Thoracic aorta (tissue), 2 donors: ENCODE measurements around the gene NFILZ. TPM values are rescaled to one million over a fixed set of nuclear protein-coding genes. Genes with fewer than 3 reads are reported as not detected.

Experiments
- ATAC-seq: fragments of 150-250 bp; one replicate; pipeline ENCODE4 v1.8.0; 2017; ENCODE audit warnings: low read depth; ENCODE audit not compliant: insufficient number of reproducible peaks, low FRiP score
- DNase-seq: peaks from one replicate; pipeline ENCODE4 v3.0.0-alpha.2; 2020; ENCODE audit warnings: low spot score
- H3K27ac ChIP-seq, 2 donors: fragments of 200-600 bp; sonication (generic); 1 replicate in 1 of 2; 2 replicates in 1 of 2; pipeline ENCODE4 v1.5.1; 2016; ENCODE audit warnings: mild to moderate bottlenecking in 2 of 2, moderate library complexity in 2 of 2
- H3K27me3 ChIP-seq: fragments of 200-600 bp; sonication (generic); replicated peaks from 2 replicates; pipeline ENCODE4 v1.6.0; 2016; ENCODE audit warnings: mild to moderate bottlenecking; ENCODE audit not compliant: insufficient read depth
- H3K36me3 ChIP-seq: fragments of 200-600 bp; sonication (generic); one replicate; pipeline ENCODE4 v1.5.1; 2016
- H3K4me1 ChIP-seq, 2 donors: fragments of 200-600 bp; sonication (generic); 1 replicate in 1 of 2; 2 replicates in 1 of 2; pipeline versions ENCODE4 v1.5.1 to v1.6.0; 2016; ENCODE audit warnings: low read depth in 2 of 2, mild to moderate bottlenecking in 1 of 2; ENCODE audit not compliant: control insufficient read depth in 1 of 2
- H3K4me3 ChIP-seq: fragments of 200-600 bp; sonication (generic); 2 replicates; pipeline ENCODE4 v1.5.1; 2016; ENCODE audit warnings: mild to moderate bottlenecking
- H3K9me3 ChIP-seq: fragments of 200-600 bp; sonication (generic); 2 replicates; pipeline ENCODE4 v1.5.1; 2016
- CTCF ChIP-seq: fragments of 200-600 bp; sonication (generic); IDR thresholded peaks from one replicate; pipeline ENCODE4 v1.5.1; 2019; ENCODE audit warnings: antibody characterized with exemption
- total RNA-seq, 2 donors: library from RNA; depleted of rRNA; stranded (reverse); fragments of >200 nt; gene quantifications; one replicate each; pipeline versions ENCODE4 v1.1.0 to v1.2.3, GENCODE V29; 2016

NFILZ gene
- total RNA-seq, 2 donors from 2014 or later, result not detected

GRCh38 chr19:8639821-8640401, 9.5 kb downstream of the NFILZ start:
- H3K27me3 ChIP-seq, result no peaks in the 10 kb centered on the region
- TF ChIP-seq CTCF, result no peak
- no peaks in the 10 kb centered on the region for H3K9me3 ChIP-seq
- H3K4me3 ChIP-seq, result no peak overlapping the region
- H3K36me3 ChIP-seq, result no peaks in the 10 kb centered on the region
- DNase-seq (no peak), ATAC-seq (no peak)
- H3K27ac ChIP-seq, result no peak overlapping the region
- H3K4me1 ChIP-seq, result peaks cover 12 to 27% of the 10 kb centered on the region in 2 donors

- no peaks in the 10 kb centered on the region for H3K27me3 ChIP-seq
- ATAC-seq (no peak), DNase-seq (no peak)
- H3K9me3 ChIP-seq, result no peaks in the 10 kb centered on the region
- H3K4me1 ChIP-seq, result peaks cover 12 to 27% of the 10 kb centered on the region in 2 donors
- TF ChIP-seq CTCF, result no peak
- no peaks in the 10 kb centered on the region for H3K36me3 ChIP-seq
- H3K27ac ChIP-seq, result no peak overlapping the region
- H3K4me3 ChIP-seq, result no peak overlapping the region
Observed at GRCh38 chr19:8640402-8641004, 10.1 kb downstream of the NFILZ start.

- no peak for ATAC-seq
- no peaks in the 10 kb centered on the region for H3K27me3 ChIP-seq
- no peak overlapping the region for H3K4me3 ChIP-seq
- no peaks in the 10 kb centered on the region for H3K36me3 ChIP-seq
- no peak for DNase-seq
- TF ChIP-seq CTCF, result no peak
- H3K9me3 ChIP-seq, result no peaks in the 10 kb centered on the region
- no peak overlapping the region for H3K27ac ChIP-seq
- H3K4me1 ChIP-seq, result peaks cover 12 to 27% of the 10 kb centered on the region in 2 donors
Observed at GRCh38 chr19:8641221-8641907, 10.9 kb downstream of the NFILZ start.

DNA sequence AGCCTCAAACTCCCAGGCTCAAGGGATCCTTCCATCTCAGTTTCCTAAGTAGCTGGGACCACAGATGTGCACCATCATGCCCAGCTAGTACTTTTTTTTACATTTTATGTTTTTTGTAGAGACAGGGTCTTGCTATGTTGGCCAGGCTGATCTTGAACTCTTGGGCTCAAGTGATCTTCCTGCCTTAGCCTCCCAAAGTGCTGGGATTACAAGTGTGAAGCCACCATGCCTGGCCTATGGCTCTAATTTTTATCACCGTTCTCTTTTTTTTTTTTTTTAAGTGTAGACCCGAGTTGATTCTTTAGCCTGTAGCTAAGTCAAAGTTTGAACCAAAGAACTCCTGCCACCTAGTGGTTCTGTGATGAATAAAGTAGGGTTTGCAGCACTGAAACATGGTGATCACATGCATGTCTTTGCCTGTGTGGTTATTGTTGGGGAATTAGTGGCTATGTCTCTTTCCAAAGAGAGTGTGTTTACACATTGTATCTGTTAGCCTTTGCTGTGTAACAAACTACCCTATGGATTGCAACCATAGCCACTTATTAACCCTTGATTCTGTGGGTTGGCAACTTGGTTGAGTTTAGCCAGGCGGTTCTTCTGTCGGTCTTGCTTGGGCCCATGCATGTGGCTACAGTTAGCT, 11.6 kb downstream of the NFILZ start:
- no peaks in the 10 kb centered on the region for H3K9me3 ChIP-seq
- no peak for DNase-seq
- H3K27me3 ChIP-seq, result no peaks in the 10 kb centered on the region
- no peaks in the 10 kb centered on the region for H3K36me3 ChIP-seq
- H3K27ac ChIP-seq, result no peak overlapping the region
- peaks cover 12 to 27% of the 10 kb centered on the region in 2 donors for H3K4me1 ChIP-seq
- ATAC-seq, result no peak
- no peak overlapping the region for H3K4me3 ChIP-seq
- TF ChIP-seq CTCF, result peak; percentile 68

- no peak for ATAC-seq
- Histone ChIP-seq H3K27me3 (no peaks in the 10 kb centered on the region), H3K36me3 (no peaks in the 10 kb centered on the region), H3K4me3 (no peak overlapping the region), H3K9me3 (no peaks in the 10 kb centered on the region), H3K27ac (no peak overlapping the region), H3K4me1 (peaks cover 12 to 27% of the 10 kb centered on the region in 2 donors)
- no peak for TF ChIP-seq CTCF
- no peak for DNase-seq
Observed at GRCh38 chr19:8642561-8642960, 12.1 kb downstream of the NFILZ start.
